Measurements from ENCODE around the gene FBXW5. TPM values are rescaled to one million over a fixed set of nuclear protein-coding genes. Genes with fewer than 3 reads are reported as not detected.

FBXW5 gene
- total and polyA plus RNA-seq, 8 donors: 56.2 to 117 (median 64.1) TPM

- H3K4me1 ChIP-seq: peaks cover 0 to 18% (median 0%) of the 10 kb centered on the region in 3 donors
- FAIRE-seq (no peak), DNase-seq (peak in 3 of 6 donors; percentile 50 to 65 (median 61)), ATAC-seq (no peak)
- H3K4me3 ChIP-seq: no peak overlapping the region
- no peak overlapping the region for H3K27ac ChIP-seq
- no peaks in the 10 kb centered on the region for H3K36me3 ChIP-seq
- 51 to 57% methylated on average over 15 of the region's 15 CpGs for WGBS, 2 donors
- H3K9me3 ChIP-seq: no peaks in the 10 kb centered on the region
- no peaks in the 10 kb centered on the region for H3K27me3 ChIP-seq
- intact Hi-C loops (cut with DNase I): loop anchor here in 1 of 3 donors (5.0 to 10.0 kb wide), 3 partner anchors 89 to 153 kb away; partner anchors contain the start of genes AJM1, CCDC183, PHPT1 and TMEM141
- no peak for TF ChIP-seq CTCF (IDR thresholded peaks at IDR 0.05)
Observed at GRCh38 chr9:136947955-136948510, 3.5 kb upstream of the FBXW5 start.

- FAIRE-seq (no peak), DNase-seq (peak in 3 of 6 donors; percentile 39 to 69 (median 68)), ATAC-seq (no peak)
- WGBS, 2 donors: 36 to 40% methylated on average over 26 of the region's 26 CpGs
- peaks cover 0 to 18% (median 0%) of the 10 kb centered on the region in 3 donors for H3K4me1 ChIP-seq
- H3K9me3 ChIP-seq: no peaks in the 10 kb centered on the region
- intact Hi-C loops (cut with DNase I): loop anchor here in 1 of 3 donors (5.0 to 10.0 kb wide), 3 partner anchors 90 to 152 kb away; partner anchors contain the start of genes AJM1, CCDC183, PHPT1 and TMEM141
- peaks cover 0 to 5% (median 4%) of the 10 kb centered on the region in 3 donors for H3K36me3 ChIP-seq
- no peaks in the 10 kb centered on the region for H3K27me3 ChIP-seq
- peak overlapping the region in 1 of 4 donors; percentile 19 for H3K27ac ChIP-seq
- TF ChIP-seq CTCF (IDR thresholded peaks at IDR 0.05): no peak
- H3K4me3 ChIP-seq: no peak overlapping the region
Observed at GRCh38 chr9:136947028-136947891, 2.7 kb upstream of the FBXW5 start.

DNA sequence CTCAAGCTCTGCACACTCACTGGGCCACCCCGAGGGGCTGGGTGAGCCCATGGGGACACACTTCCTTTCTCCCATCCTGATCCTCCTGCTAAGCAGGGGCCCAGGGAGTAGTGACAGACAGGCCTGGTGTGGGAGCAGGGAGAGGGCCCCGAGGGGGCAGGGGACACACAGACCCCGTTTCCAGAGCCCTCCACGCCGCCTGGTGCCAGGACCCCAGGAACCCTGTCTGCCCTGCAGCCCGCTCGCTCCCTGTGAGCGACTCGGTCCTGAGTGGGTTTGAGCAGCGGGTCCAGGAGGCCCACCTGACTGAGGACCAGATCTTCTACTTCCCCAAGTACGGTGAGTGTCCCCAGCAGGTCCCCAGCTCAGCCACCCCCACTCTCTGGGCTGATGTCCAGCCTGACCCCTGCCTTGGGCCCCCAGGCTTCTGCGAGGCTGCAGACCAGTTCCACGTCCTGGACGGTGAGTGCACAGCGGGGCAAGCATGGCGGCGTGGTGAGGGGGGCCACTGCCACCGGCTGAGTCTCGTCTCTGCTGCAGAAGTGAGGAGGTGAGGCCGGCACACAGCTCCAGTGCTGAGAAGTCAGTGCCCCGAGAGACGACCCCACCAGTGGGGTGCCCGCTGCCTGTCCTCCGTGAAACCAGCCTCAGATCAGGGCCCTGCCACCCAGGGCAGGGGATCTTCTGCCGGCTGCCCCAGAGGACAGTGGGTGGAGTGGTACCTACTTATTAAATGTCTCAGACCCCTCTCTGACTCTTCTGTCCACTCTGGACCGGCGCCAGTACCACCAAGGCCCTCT lies 1.9 kb upstream of the FBXW5 start:
- intact Hi-C loops (cut with DNase I): loop anchor here in 1 of 3 donors (5.0 to 10.0 kb wide), 3 partner anchors 91 to 152 kb away; partner anchors contain the start of genes AJM1, CCDC183, PHPT1 and TMEM141
- TF ChIP-seq CTCF (IDR thresholded peaks at IDR 0.05): no peak
- peaks cover 3 to 13% (median 12%) of the 10 kb centered on the region in 3 donors for H3K36me3 ChIP-seq
- no peaks in the 10 kb centered on the region for H3K9me3 ChIP-seq
- DNase-seq (peak in 2 of 6 donors; percentile 55 to 85), FAIRE-seq (no peak), ATAC-seq (no peak)
- peaks cover 0 to 18% (median 0%) of the 10 kb centered on the region in 3 donors for H3K4me1 ChIP-seq
- H3K4me3 ChIP-seq: no peak overlapping the region
- no peaks in the 10 kb centered on the region for H3K27me3 ChIP-seq
- 77 to 79% methylated on average over 26 to 27 of the region's 27 CpGs for WGBS, 2 donors
- no peak overlapping the region for H3K27ac ChIP-seq

DNA sequence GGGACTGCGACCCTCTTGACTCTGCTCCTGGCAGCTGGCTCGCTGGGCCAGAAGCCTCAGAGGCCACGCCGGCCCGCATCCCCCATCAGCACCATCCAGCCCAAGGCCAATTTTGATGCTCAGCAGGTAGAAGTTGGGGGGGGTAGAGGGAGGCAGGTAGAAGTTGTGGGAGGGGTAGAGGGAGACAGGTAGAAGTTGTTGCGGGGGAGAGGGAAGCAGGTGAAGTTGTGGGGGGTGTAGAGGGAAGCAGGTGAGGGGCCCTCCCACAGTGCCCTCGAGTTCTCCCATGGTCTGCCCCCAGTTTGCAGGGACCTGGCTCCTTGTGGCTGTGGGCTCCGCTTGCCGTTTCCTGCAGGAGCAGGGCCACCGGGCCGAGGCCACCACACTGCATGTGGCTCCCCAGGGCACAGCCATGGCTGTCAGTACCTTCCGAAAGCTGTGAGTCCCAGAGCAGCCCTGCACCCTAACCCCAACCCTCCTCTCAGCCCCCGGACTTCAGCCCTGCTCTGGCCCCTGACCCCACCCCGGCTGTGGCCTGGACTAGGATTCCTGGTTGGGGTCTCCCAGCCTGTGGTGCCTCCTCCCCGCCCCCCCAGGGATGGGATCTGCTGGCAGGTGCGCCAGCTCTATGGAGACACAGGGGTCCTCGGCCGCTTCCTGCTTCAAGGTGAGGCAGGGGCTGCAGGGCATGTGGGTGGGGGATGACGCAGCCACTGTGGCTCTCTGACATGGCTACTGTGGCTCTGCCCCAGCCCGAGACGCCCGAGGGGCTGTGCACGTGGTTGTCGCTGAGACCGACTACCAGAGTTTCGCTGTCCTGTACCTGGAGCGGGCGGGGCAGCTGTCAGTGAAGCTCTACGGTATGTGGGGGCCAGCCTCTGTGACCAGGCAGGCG lies 1.0 kb upstream of the FBXW5 start:
- no peaks in the 10 kb centered on the region for H3K27me3 ChIP-seq
- peaks cover 7 to 22% (median 21%) of the 10 kb centered on the region in 3 donors for H3K36me3 ChIP-seq
- H3K4me1 ChIP-seq: peaks cover 0 to 14% (median 0%) of the 10 kb centered on the region in 3 donors
- peak in 4 of 6 donors; percentile 37 to 85 (median 57) for DNase-seq
- FAIRE-seq: no peak
- H3K9me3 ChIP-seq: no peaks in the 10 kb centered on the region
- no peak overlapping the region for H3K27ac ChIP-seq
- intact Hi-C loops (cut with DNase I): loop anchor here in 1 of 3 donors (5.0 to 10.0 kb wide), 3 partner anchors 92 to 151 kb away; partner anchors contain the start of genes AJM1, CCDC183, PHPT1 and TMEM141
- no peak for TF ChIP-seq CTCF (IDR thresholded peaks at IDR 0.05)
- ATAC-seq: no peak
- no peak overlapping the region for H3K4me3 ChIP-seq
- 88 to 89% methylated on average over 28 to 30 of the region's 30 CpGs for WGBS, 2 donors
